H1 (cell line): Measurements from ENCODE around the gene TCERG1L. TPM values are rescaled to one million over a fixed set of nuclear protein-coding genes. Genes with fewer than 3 reads are reported as not detected.

Source experiments
- CTCF ChIA-PET: fragments of 300-600 bp; sonication (Branson Sonifier 250); formaldehyde crosslinking; loops from one replicate; lab custom pipeline; 2021; ENCODE audit not compliant: partially characterized antibody; lab: Charles Lee
- POLR2A ChIA-PET: fragments of 300-600 bp; sonication (Branson Sonifier 250); formaldehyde crosslinking; loops from one replicate; lab custom pipeline; 2021; ENCODE audit warnings: inconsistent platforms; ENCODE audit not compliant: partially characterized antibody; lab: Charles Lee
- DNase-seq, 2 experiments: peaks; one replicate each; pipeline versions ENCODE4 v3.0.0 to v3.0.0-alpha.2; 2010 to 2022; ENCODE audit warnings: low spot score in 2 of 2, low read depth in 1 of 2, mixed read lengths in 1 of 2
- FAIRE-seq: peaks from 2 replicates; lab custom pipeline; 2011; peaks lifted over from hg19 to GRCh38; lab: Jason Lieb, UNC
- H2AFZ ChIP-seq: 2 replicates; pipeline ENCODE4 v1.8.1; 2012; ENCODE audit warnings: low read length, inconsistent platforms
- H2AK5ac ChIP-seq: 2 replicates; pipeline ENCODE4 v1.6.1; 2013; ENCODE audit warnings: low read depth, low read length
- H2BK120ac ChIP-seq: replicated peaks from 2 replicates; pipeline ENCODE3; 2013; ENCODE audit warnings: low read depth, low read length, inconsistent platforms
- H2BK12ac ChIP-seq: 2 replicates; pipeline ENCODE4 v1.6.1; 2013; ENCODE audit warnings: low read depth, low read length
- H2BK15ac ChIP-seq: 2 replicates; pipeline ENCODE4 v1.6.1; 2013; ENCODE audit warnings: low read length
- H2BK20ac ChIP-seq: 2 replicates; pipeline ENCODE4 v1.6.1; 2013; ENCODE audit warnings: low read length
- H2BK5ac ChIP-seq: 2 replicates; pipeline ENCODE4 v1.6.1; 2013; ENCODE audit warnings: low read depth, low read length
- H3K14ac ChIP-seq: 2 replicates; pipeline ENCODE4 v1.6.1; 2013; ENCODE audit warnings: inconsistent platforms; ENCODE audit not compliant: insufficient read length
- H3K18ac ChIP-seq: 2 replicates; pipeline ENCODE4 v1.6.1; 2013; ENCODE audit warnings: low read length; ENCODE audit errors: extremely low read depth
- H3K23ac ChIP-seq: 2 replicates; pipeline ENCODE4 v1.6.1; 2013; ENCODE audit warnings: inconsistent platforms; ENCODE audit not compliant: insufficient read length
- H3K23me2 ChIP-seq: 2 replicates; pipeline ENCODE4 v1.6.1; 2013; ENCODE audit warnings: low read depth, low read length
- H3K27ac ChIP-seq: 2 replicates; pipeline ENCODE4 v1.6.1; 2011; ENCODE audit warnings: low read depth, low read length, inconsistent platforms
- H3K27me3 ChIP-seq, 4 experiments: replicated peaks in 1 of 4; 1 replicate in 1 of 4; 2 replicates in 3 of 4; pipeline versions ENCODE4 v1.6.1 to v1.8.1; 2011 to 2013; ENCODE audit warnings: low read length in 3 of 4, mild to moderate bottlenecking in 3 of 4, inconsistent platforms in 2 of 4, mixed read lengths in 2 of 4, moderate library complexity in 1 of 4; ENCODE audit not compliant: control insufficient read depth in 3 of 4, insufficient read depth in 3 of 4; ENCODE audit errors: extremely low read depth in 1 of 4
- H3K36me3 ChIP-seq, 4 experiments: 2 replicates each; pipeline versions ENCODE4 v1.6.1 to v1.8.1; 2011 to 2013; ENCODE audit warnings: mild to moderate bottlenecking in 4 of 4, low read length in 3 of 4, moderate library complexity in 2 of 4, control low read depth in 1 of 4, inconsistent platforms in 1 of 4; ENCODE audit not compliant: insufficient read depth in 4 of 4, control insufficient read depth in 2 of 4
- H3K4ac ChIP-seq: replicated peaks from 2 replicates; pipeline ENCODE3; 2013; ENCODE audit warnings: low read length, low read depth, mixed read lengths, inconsistent platforms; ENCODE audit not compliant: insufficient read length
- H3K4me1 ChIP-seq, 4 experiments: replicated peaks in 1 of 4; 1 replicate in 1 of 4; 2 replicates in 3 of 4; pipeline versions ENCODE4 v1.6.1 to v1.8.1; 2011 to 2013; ENCODE audit warnings: low read length in 3 of 4, inconsistent platforms in 2 of 4, mixed read lengths in 1 of 4; ENCODE audit not compliant: insufficient read depth in 4 of 4, control insufficient read depth in 3 of 4
- H3K4me2 ChIP-seq, 2 experiments: 2 replicates each; pipeline versions ENCODE4 v1.6.1 to v1.8.1; 2011 to 2013; ENCODE audit warnings: low read depth in 2 of 2, low read length in 2 of 2, control low read depth in 1 of 2, inconsistent platforms in 1 of 2, mild to moderate bottlenecking in 1 of 2; ENCODE audit not compliant: insufficient read depth in 1 of 2
- H3K4me3 ChIP-seq, 4 experiments: fragments of 200-600, 300-600 bp in 1 of 4; sonication (generic), shearing (Covaris generic), sonication (Bioruptor Twin) in 1 of 4; 2 replicates each; pipeline versions ENCODE4 v1.5.1 to v1.8.1; 2011 to 2016; ENCODE audit warnings: low read length in 4 of 4, low read depth in 3 of 4, control low read depth in 2 of 4, inconsistent platforms in 2 of 4, mild to moderate bottlenecking in 2 of 4, mixed read lengths in 1 of 4, moderate library complexity in 1 of 4; ENCODE audit not compliant: insufficient read depth in 2 of 4; ENCODE audit errors: extremely low read depth in 1 of 4
- H3K56ac ChIP-seq: replicated peaks from 2 replicates; pipeline ENCODE3; 2013; ENCODE audit warnings: low read depth, mild to moderate bottlenecking, mixed read lengths, low read length, inconsistent platforms; ENCODE audit not compliant: insufficient read length
- H3K79me1 ChIP-seq: 2 replicates; pipeline ENCODE4 v1.6.1; 2013; ENCODE audit warnings: low read depth, low read length, control low read depth
- H3K79me2 ChIP-seq, 2 experiments: 2 replicates each; pipeline versions ENCODE4 v1.6.1 to v1.8.1; 2012 to 2013; ENCODE audit warnings: low read length in 2 of 2, mild to moderate bottlenecking in 2 of 2, inconsistent platforms in 1 of 2; ENCODE audit not compliant: insufficient read depth in 2 of 2, control insufficient read depth in 1 of 2
- H3K9ac ChIP-seq, 4 experiments: replicated peaks in 1 of 4; 1 replicate in 1 of 4; 2 replicates in 3 of 4; pipeline versions ENCODE4 v1.6.1 to v1.8.1; 2011 to 2013; ENCODE audit warnings: low read depth in 3 of 4, low read length in 3 of 4, control low read depth in 2 of 4, mild to moderate bottlenecking in 2 of 4, moderate library complexity in 2 of 4, inconsistent platforms in 1 of 4; ENCODE audit errors: extremely low read depth in 1 of 4
- H3K9me3 ChIP-seq, 2 experiments: 2 replicates each; pipeline versions ENCODE4 v1.6.1 to v1.8.1; 2012 to 2013; ENCODE audit warnings: mild to moderate bottlenecking in 2 of 2, moderate library complexity in 2 of 2, control low read depth in 1 of 2, inconsistent platforms in 1 of 2, low read depth in 1 of 2, low read length in 1 of 2, mixed read lengths in 1 of 2; ENCODE audit not compliant: insufficient read depth in 2 of 2
- H4K20me1 ChIP-seq, 2 experiments: replicated peaks in 1 of 2; 2 replicates each; pipeline versions ENCODE3 to v1.8.1; 2011 to 2013; ENCODE audit warnings: inconsistent platforms in 2 of 2, low read length in 2 of 2, mild to moderate bottlenecking in 1 of 2; ENCODE audit not compliant: insufficient read depth in 2 of 2, control insufficient read depth in 1 of 2
- H4K5ac ChIP-seq: 2 replicates; pipeline ENCODE4 v1.6.1; 2013; ENCODE audit warnings: low read length, low read depth, mixed read lengths, inconsistent platforms; ENCODE audit not compliant: insufficient read length
- H4K8ac ChIP-seq: 2 replicates; pipeline ENCODE4 v1.8.0; 2013; ENCODE audit warnings: mild to moderate bottlenecking, moderate library complexity, low read length, inconsistent platforms; ENCODE audit not compliant: insufficient read depth; ENCODE audit errors: extremely low read depth
- H4K91ac ChIP-seq: replicated peaks from 2 replicates; pipeline ENCODE3; 2013; ENCODE audit warnings: low read length, mixed read lengths, inconsistent platforms; ENCODE audit not compliant: insufficient read length
- NRF1 ChIP-seq: IDR thresholded peaks from 2 replicates; pipeline ENCODE4 v1.6.1; 2011; ENCODE audit warnings: mild to moderate bottlenecking, low read depth, low read length, improper control_type of control experiment
- POLR2AphosphoS5 ChIP-seq: IDR thresholded peaks from 2 replicates; pipeline ENCODE4 v1.6.1; 2011; ENCODE audit warnings: low read depth, low read length
- SRF ChIP-seq: IDR thresholded peaks from 2 replicates; pipeline ENCODE4 v1.6.1; 2011; ENCODE audit warnings: mild to moderate bottlenecking, low read depth, low read length, moderate library complexity
- WGBS, 2 experiments: shearing (Covaris generic) in 1 of 2; methylation state at CpG; one replicate each; pipeline versions ENCODE4 v1.1.6 to v1.1.7; 2013 to 2015; ENCODE audit warnings: low lambda C conversion rate in 2 of 2, mixed read lengths in 2 of 2, inconsistent platforms in 1 of 2, low coverage in 1 of 2, missing lambda C conversion rate in 1 of 2; ENCODE audit not compliant: insufficient replicate concordance in 2 of 2, insufficient coverage in 1 of 2, insufficient read length in 1 of 2; ENCODE audit errors: extremely low coverage in 1 of 2, missing lambda C conversion rate in 1 of 2; 5-methylcytosine and 5-hydroxymethylcytosine counted together
- polyA plus RNA-seq, 7 experiments: library from polyadenylated mRNA; depleted of rRNA in 3 of 7; stranded (reverse) in 5 of 7; unstranded in 2 of 7; fragments of >200 nt in 5 of 7; fragments of 200-250 nt in 2 of 7; gene quantifications; 1 replicate in 5 of 7; 2 replicates in 1 of 7; 4 replicates in 1 of 7; pipeline versions ENCODE4 v1.2.1 to v1.2.3, GENCODE V29; 2011 to 2013; ENCODE audit warnings: missing spikeins in 2 of 7, mixed read lengths in 2 of 7
- total RNA-seq: library from RNA; stranded (reverse); fragmentation: NEBNext Ultra II Directional; extraction: Animal tissue kit (Norgen Biotek cat#: 25700); gene quantifications from 2 replicates; pipeline ENCODE4 v1.2.1, GENCODE V29; 2021

Gene TCERG1L
- total and polyA plus RNA-seq, 2 of the 8 experiments (the other 6 are each of a cell fraction or from before 2014, with no cell fraction given), result 3.9 to 6.9 TPM

DNA sequence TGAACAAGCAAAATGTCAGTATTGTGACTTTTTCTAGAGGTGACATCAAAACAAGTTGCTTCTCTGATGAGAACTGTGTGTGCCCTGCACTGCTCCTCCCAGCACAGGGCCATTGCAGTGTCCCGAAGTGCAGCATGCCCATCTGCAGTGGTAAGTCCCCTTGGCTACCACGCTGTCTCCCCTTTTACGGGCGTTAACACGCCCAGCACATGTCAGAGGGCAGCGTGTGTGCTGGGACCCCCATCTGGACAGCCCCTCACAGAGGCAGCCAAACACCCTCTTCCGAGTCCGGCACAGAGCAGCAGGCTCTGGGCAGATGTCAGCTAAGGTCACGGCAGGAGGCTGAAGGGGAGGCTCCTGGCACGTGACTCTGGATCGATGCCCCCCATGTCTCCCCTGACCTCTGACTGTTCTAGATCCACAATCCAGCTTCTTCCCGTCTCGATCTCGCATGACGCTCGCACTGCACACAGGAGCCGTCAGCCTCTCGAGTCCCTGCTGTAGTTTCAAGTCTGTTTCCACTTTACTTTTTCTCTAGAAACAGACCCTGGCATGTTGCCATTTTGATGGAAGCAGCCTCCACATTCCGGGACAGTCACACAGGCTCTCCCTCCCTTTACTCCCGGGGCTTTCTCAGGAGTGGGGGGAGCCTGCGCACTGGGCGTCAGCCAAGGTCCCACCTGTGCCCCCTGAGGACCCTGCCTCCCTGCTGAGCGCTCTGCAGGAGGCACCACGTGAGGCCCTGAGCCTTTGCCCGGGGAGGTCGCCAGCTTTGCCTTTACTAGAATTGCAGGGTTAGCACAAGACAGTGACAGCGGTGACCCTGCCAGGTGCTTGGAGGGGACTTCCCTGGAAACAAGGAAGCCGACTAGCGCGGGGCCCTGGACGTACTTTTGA, 133.8 kb downstream of the TCERG1L start:
- WGBS, 2 experiments, result 91% methylated on average over 30 of the region's 31 CpGs; no CpG with 5 or more reads in 1 of the 2 experiments
- H4K91ac ChIP-seq, result no peak overlapping the region
- H2BK5ac ChIP-seq, result no peak overlapping the region
- H4K20me1 ChIP-seq, result peaks cover 0 to 7% of the 10 kb centered on the region in 2 experiments
- no peak overlapping the region for H3K14ac ChIP-seq
- no peak overlapping the region for H2BK120ac ChIP-seq
- H4K8ac ChIP-seq, result no peak overlapping the region; the same call in 1 of the 2 replicates
- no peak overlapping the region for H3K23ac ChIP-seq
- H3K23me2 ChIP-seq, result no peaks in the 10 kb centered on the region
- no peak for FAIRE-seq
- H3K4me1 ChIP-seq, result peaks cover 0 to 2% (median 0%) of the 10 kb centered on the region in 4 experiments; a peak in 1 of 7 replicates
- H3K27me3 ChIP-seq, result peaks cover 0 to 3% (median 0%) of the 10 kb centered on the region in 4 experiments; a peak in 1 of 7 replicates
- H2BK15ac ChIP-seq, result no peak overlapping the region
- peaks cover 2% of the 10 kb centered on the region; the same call in 1 of the 2 replicates for H3K79me1 ChIP-seq
- H3K18ac ChIP-seq, result no peak overlapping the region
- H2AK5ac ChIP-seq, result no peak overlapping the region
- H3K79me2 ChIP-seq, result no peaks in the 10 kb centered on the region
- TF ChIP-seq NRF1 (no peak), SRF (no peak), POLR2AphosphoS5 (no peak)
- H3K27ac ChIP-seq, result no peak overlapping the region; the same call in 1 of the 2 replicates
- no peak overlapping the region for H2BK20ac ChIP-seq
- no peak overlapping the region for H3K4ac ChIP-seq
- H3K36me3 ChIP-seq, result no peaks in the 10 kb centered on the region
- ChIA-PET CTCF (no interaction called here), POLR2A (no interaction called here)
- peak in 1 of 2 experiments; percentile 38 for DNase-seq
- peaks cover 0 to 9% of the 10 kb centered on the region in 2 experiments; a peak in 1 of 4 replicates for H3K9me3 ChIP-seq
- no peak overlapping the region for H3K4me2 ChIP-seq
- H4K5ac ChIP-seq, result no peak overlapping the region
- H2BK12ac ChIP-seq, result no peak overlapping the region
- no peak overlapping the region for H3K4me3 ChIP-seq
- no peak overlapping the region for H3K9ac ChIP-seq
- H2AFZ ChIP-seq, result no peak overlapping the region
- no peak overlapping the region for H3K56ac ChIP-seq
